ENCODE results near the gene PRKAR2B. TPM values are rescaled to one million over a fixed set of nuclear protein-coding genes. Genes with fewer than 3 reads are reported as not detected.

The PRKAR2B gene
- total RNA-seq, 2 experiments from 2014 or later = 0.93 to 1.4 TPM

DNA sequence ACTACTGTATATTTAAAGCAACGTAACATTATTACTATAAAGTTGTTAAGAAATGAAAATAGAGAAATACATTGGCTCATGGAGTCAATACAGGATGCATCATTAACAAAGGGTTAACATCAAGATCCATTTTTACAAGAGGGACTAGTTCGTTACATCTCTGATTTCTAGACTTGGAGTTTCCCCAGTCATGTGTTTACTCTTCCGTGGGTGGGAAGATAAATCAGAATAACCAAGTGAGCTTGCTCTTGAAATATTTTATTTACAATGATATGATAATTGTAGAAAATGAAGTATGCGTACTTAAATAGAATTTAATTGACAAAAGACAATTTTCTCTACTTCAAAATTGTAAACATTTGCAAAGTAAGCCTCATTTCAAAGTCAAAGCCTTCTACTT lies 1.0 kb upstream of the PRKAR2B start:
- Mint-ChIP-seq H3K9me3 (ENCODE audit: low read depth) (no peaks in the 10 kb centered on the region), H3K27ac (no peak overlapping the region), H3K27me3 (peaks cover 31% of the 10 kb centered on the region), H3K4me1 (peaks cover 15% of the 10 kb centered on the region), H3K36me3 (ENCODE audit: low read depth) (no peaks in the 10 kb centered on the region), H3K4me3 (no peak overlapping the region)
- ChIA-PET POLR2A (no interaction called here), CTCF (no interaction called here)
- DNase-seq (no peak), ATAC-seq (no peak)
- intact Hi-C loops (cut with DNase I, micrococcal nuclease) = no loop called here

DNA sequence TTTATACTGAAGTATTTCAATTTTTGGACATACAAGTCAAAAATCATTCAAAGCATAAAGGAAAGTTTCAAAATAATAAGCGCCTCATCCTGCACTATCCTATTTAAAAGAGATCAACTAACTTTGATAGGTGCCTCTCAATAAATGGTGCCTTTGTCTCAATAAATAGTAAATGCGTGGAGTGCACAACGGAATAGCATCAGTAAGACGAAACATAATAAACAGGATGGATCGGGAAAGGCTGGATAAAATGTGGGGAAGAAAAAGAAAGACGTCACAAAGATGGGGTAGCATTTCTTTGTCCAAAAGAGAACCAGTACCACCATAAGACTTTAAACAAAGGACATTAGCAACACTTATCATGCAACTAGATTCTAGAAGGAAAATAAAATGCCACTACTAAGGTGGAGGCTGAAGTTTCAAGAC lies 571 bp upstream of the PRKAR2B start:
- no peaks in the 10 kb centered on the region for H3K36me3 Mint-ChIP-seq (ENCODE audit: low read depth)
- ATAC-seq (no peak), DNase-seq (no peak)
- H3K4me1 Mint-ChIP-seq = peaks cover 15% of the 10 kb centered on the region
- H3K4me3 Mint-ChIP-seq = peak overlapping the region; percentile 69
- H3K27ac Mint-ChIP-seq = no peak overlapping the region
- H3K27me3 Mint-ChIP-seq = peaks cover 34% of the 10 kb centered on the region
- CTCF ChIA-PET = no interaction called here
- intact Hi-C loops (cut with DNase I, micrococcal nuclease) = loop anchor here in 1 of 2 experiments (1.0 kb wide), 1 partner anchor 251 kb away; no protein-coding TSS in a partner anchor
- no peaks in the 10 kb centered on the region for H3K9me3 Mint-ChIP-seq (ENCODE audit: low read depth)
- POLR2A ChIA-PET = no interaction called here

DNA sequence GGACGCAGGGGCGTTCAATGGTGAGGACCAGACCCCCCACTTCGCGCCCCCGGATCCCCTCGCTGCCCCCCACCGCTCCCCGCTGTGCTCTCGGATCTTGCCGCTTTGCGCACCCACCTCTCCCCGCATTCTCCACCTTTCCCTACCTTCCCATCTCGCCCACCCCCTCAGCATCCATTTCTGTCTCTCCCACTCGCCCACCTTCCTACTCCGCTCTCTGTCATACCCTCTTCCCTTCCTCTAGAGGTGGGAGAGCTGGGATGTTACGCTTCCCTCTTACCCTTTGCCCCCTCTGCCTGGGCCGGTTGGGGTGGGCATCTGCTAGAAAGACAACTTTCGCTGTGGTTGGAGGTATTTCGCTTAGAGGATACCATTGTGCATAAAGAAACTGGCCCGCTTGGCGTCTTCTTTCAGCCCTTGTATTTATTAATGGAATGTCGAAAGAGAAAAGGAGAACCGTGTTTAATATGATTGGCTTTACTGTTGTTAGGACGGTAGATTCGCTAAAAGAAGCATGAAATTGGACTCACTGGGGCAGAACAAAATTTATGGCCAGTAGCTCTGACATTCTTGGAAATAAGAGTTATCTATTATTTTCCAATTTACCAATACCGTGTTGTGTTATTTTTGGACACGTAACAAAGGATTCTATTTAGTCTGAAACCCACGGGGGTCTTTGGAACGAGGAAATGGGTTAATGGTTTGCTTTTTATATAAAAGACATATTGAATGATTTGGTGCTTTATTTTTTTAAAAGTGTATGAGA lies 873 bp downstream of the PRKAR2B start:
- POLR2A ChIA-PET = no interaction called here
- H3K4me3 Mint-ChIP-seq = peak overlapping the region; percentile 69

DNA sequence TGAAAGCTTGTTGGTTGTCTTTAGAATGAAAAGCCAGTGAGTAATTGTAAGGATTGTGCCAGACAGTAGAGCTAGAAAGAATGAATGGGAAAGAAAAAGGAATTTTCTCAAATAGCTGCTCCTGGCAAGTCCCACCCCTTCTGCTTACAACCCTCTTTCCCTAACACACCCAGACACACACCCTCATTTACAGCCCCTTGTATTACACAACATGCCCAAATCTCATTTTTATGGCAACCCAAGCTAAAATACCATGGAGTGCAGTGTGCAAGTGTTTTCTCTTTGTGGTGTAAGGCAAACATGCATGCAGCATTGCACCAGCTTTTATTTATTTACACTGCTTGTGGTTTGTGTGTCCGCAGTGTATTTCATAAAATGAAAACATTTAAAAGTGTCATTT lies 1.5 kb downstream of the PRKAR2B start:
- DNase-seq = no peak

More for the DNA sequence above, 873 bp downstream of the PRKAR2B start:
- H3K27ac Mint-ChIP-seq = no peak overlapping the region
- H3K4me1 Mint-ChIP-seq = peaks cover 12% of the 10 kb centered on the region
- ATAC-seq (no peak), DNase-seq (no peak)
- H3K36me3 Mint-ChIP-seq (ENCODE audit: low read depth) = no peaks in the 10 kb centered on the region
- CTCF ChIA-PET = interaction anchor here (1.2 kb wide), 1 partner anchor 252 kb away, joined by 6 read pairs; no protein-coding TSS in a partner anchor
- H3K9me3 Mint-ChIP-seq (ENCODE audit: low read depth) = no peaks in the 10 kb centered on the region
- intact Hi-C loops (cut with DNase I, micrococcal nuclease) = no loop called here
- H3K27me3 Mint-ChIP-seq = peaks cover 34% of the 10 kb centered on the region

DNA sequence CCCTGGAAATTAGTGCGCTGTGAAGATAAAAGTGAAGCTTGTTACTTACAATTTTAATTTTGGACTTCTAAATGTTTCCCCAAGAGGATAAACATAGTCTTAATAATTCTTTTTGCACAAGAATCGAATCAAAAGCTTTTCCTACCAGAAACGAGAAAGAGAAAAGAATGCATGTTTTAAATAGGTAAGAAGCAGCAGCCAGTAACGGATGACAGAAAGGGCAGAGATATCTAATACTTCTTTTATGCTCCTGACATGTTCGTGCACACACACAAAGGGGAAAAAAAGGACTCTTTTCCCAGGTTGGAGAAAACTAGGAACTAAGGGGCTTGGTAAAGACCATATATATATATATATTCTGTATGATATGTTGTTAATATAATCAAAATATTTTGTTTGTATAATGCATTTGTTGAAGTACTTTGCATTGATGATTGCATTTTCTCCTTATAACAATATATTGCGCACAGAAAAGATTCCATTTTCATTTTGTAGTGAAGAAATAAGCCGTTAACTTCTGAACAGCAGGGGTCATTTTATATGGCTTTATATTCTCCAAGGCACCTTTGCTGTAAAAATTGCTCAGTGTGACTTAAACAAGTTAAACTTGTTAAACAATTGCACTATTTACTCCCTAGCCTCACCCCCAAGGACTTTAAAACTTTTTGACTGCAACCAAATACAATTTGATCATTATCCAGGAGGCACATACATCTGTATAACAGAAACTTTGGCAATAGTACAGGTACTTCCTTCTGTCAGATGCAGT lies 2.2 kb downstream of the PRKAR2B start:
- POLR2A ChIA-PET = interaction anchor here (0.6 kb wide), 1 partner anchor 697 kb away, joined by 3 read pairs; no protein-coding TSS in a partner anchor
- CTCF ChIA-PET = no interaction called here
- peaks cover 34% of the 10 kb centered on the region for H3K27me3 Mint-ChIP-seq

More for the DNA sequence above, 1.5 kb downstream of the PRKAR2B start:
- Mint-ChIP-seq H3K27me3 (peaks cover 34% of the 10 kb centered on the region), H3K9me3 (ENCODE audit: low read depth) (no peaks in the 10 kb centered on the region), H3K4me3 (peak overlapping the region; percentile 69), H3K36me3 (ENCODE audit: low read depth) (no peaks in the 10 kb centered on the region), H3K27ac (no peak overlapping the region), H3K4me1 (peaks cover 12% of the 10 kb centered on the region)
- ChIA-PET CTCF (interaction anchor here (1.2 kb wide), 1 partner anchor 253 kb away, joined by 6 read pairs; no protein-coding TSS in a partner anchor), POLR2A (no interaction called here)
- ATAC-seq = no peak
- intact Hi-C loops (cut with DNase I, micrococcal nuclease) = no loop called here

DNA sequence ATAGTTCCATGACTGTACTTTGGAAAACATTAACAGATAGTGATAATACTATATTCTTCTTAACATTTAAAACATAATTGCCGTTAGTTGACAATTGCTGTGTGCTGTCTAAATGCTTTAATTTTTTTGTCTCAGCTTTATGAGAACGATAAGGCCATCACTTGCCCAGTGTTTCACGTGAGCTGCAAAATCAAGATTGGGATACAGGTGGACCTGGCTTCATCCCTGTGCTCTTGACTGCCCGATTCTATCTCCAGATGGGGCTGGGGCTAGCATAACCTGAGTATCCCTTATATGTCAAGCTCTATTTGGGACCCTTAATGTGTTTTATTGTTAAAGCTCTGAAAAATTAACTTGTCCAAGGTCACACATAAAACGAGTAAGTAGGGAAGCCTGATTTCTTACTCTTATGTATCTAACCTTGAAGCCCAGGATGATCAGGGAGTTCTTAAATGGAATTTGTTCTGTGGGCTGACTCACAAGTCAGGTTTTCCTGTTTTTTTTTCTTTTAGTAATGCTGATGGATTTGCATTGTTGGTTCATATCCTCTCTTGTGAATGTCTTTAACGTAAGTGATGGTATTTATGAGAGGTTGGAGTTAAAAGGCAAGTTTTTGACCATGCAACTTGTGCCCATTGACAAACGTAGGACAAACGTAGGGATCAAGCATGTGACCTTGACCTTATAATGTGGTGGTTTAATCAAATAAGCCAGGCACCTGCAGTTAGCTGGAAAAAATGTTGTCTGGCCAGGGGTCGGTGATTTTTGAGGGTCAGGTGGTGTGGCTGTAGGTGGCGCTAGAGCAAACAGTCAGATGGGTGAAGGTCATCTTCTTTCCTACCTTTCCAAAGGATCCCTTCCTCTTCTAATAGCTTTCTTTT lies 3.6 kb downstream of the PRKAR2B start:
- Mint-ChIP-seq H3K27me3 (peaks cover 34% of the 10 kb centered on the region), H3K4me3 (no peak overlapping the region), H3K4me1 (peaks cover 19% of the 10 kb centered on the region), H3K9me3 (ENCODE audit: low read depth) (no peaks in the 10 kb centered on the region), H3K27ac (no peak overlapping the region), H3K36me3 (ENCODE audit: low read depth) (no peaks in the 10 kb centered on the region)
- ATAC-seq (no peak), DNase-seq (no peak)
- intact Hi-C loops (cut with DNase I, micrococcal nuclease) = no loop called here
- ChIA-PET POLR2A (interaction anchor here (0.6 kb wide), 2 partner anchors 75 to 1530 kb away, joined by 3 read pairs; no protein-coding TSS in a partner anchor), CTCF (interaction anchor here (0.6 to 1.9 kb wide), 4 partner anchors 15 to 1290 kb away, joined by 3 to 7 read pairs (median 4); no protein-coding TSS in a partner anchor)

More for the DNA sequence above, 2.2 kb downstream of the PRKAR2B start:
- H3K4me1 Mint-ChIP-seq = peaks cover 18% of the 10 kb centered on the region
- no peak for ATAC-seq
- intact Hi-C loops (cut with DNase I, micrococcal nuclease) = no loop called here
- no peak overlapping the region for H3K27ac Mint-ChIP-seq
- H3K4me3 Mint-ChIP-seq = no peak overlapping the region
- H3K36me3 Mint-ChIP-seq (ENCODE audit: low read depth) = no peaks in the 10 kb centered on the region
- no peaks in the 10 kb centered on the region for H3K9me3 Mint-ChIP-seq (ENCODE audit: low read depth)
- DNase-seq = no peak

DNA sequence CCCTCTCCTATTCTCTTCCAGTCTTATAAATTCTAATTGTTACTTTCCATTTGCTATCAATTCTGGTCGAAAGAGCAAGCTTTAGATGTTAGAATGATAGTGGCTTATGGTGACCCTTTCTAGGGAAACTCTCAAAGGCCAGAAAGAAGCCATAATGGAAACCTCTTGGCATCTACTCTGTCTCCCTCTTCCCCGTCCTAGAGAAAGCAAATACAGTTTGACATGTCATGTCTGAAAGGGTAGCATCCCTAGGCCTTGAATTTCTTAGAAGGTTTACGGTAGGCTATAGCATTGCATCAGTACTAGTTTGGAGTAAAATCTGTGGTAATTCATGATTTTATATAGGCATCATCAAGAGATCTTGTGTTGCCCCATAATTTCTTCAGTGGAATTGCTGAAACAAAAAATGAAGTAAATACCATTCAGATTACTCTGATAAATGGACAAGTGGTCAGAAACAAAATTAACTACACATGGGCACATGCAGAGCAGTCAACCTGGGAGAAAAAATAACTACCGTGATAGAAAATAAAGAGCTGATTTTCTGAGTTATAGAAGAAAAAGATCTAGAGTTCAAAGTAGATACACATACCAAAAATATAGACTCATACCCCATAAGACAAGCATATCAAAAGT lies 4.4 kb downstream of the PRKAR2B start:
- ATAC-seq (no peak), DNase-seq (no peak)
- H3K4me3 Mint-ChIP-seq = no peak overlapping the region
- CTCF ChIA-PET = interaction anchor here (1.7 to 1.9 kb wide), 2 partner anchors 11 to 104 kb away, joined by 6 to 7 read pairs; no protein-coding TSS in a partner anchor
- intact Hi-C loops (cut with DNase I, micrococcal nuclease) = no loop called here
- no peaks in the 10 kb centered on the region for H3K9me3 Mint-ChIP-seq (ENCODE audit: low read depth)
- H3K27ac Mint-ChIP-seq = no peak overlapping the region
- H3K4me1 Mint-ChIP-seq = peaks cover 18% of the 10 kb centered on the region
- H3K27me3 Mint-ChIP-seq = peaks cover 33% of the 10 kb centered on the region
- H3K36me3 Mint-ChIP-seq (ENCODE audit: low read depth) = no peaks in the 10 kb centered on the region
- POLR2A ChIA-PET = interaction anchor here (0.6 kb wide), 1 partner anchor 1530 kb away, joined by 3 read pairs; no protein-coding TSS in a partner anchor

DNA sequence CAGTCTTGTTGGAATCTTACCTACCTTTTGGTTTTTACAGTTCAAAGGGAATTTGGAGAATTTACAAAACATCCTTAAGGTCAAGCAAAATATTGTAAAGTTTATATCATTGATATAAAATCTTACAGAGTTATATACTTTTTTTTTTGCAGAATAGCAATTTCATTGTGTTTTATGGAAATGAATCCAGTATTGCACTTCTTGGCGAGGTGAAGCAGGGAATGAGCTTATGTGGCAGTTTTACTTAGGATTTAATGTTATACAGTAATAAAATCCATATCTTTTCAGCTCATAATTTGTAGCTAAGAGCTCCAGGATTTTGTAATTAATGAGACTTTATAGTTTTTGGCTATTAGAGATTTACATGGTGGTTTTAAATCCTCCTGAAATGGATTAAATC lies 5.0 kb downstream of the PRKAR2B start:
- intact Hi-C loops (cut with DNase I, micrococcal nuclease) = no loop called here
- Mint-ChIP-seq H3K27ac (no peak overlapping the region), H3K9me3 (ENCODE audit: low read depth) (no peaks in the 10 kb centered on the region), H3K4me3 (no peak overlapping the region), H3K4me1 (peaks cover 16% of the 10 kb centered on the region), H3K27me3 (peaks cover 31% of the 10 kb centered on the region), H3K36me3 (ENCODE audit: low read depth) (no peaks in the 10 kb centered on the region)
- ChIA-PET CTCF (interaction anchor here (1.7 to 1.9 kb wide), 2 partner anchors 12 to 103 kb away, joined by 6 to 7 read pairs; no protein-coding TSS in a partner anchor), POLR2A (interaction anchor here (0.7 kb wide), 1 partner anchor 1764 kb away, joined by 3 read pairs; no protein-coding TSS in a partner anchor)
- DNase-seq (no peak), ATAC-seq (no peak)

DNA sequence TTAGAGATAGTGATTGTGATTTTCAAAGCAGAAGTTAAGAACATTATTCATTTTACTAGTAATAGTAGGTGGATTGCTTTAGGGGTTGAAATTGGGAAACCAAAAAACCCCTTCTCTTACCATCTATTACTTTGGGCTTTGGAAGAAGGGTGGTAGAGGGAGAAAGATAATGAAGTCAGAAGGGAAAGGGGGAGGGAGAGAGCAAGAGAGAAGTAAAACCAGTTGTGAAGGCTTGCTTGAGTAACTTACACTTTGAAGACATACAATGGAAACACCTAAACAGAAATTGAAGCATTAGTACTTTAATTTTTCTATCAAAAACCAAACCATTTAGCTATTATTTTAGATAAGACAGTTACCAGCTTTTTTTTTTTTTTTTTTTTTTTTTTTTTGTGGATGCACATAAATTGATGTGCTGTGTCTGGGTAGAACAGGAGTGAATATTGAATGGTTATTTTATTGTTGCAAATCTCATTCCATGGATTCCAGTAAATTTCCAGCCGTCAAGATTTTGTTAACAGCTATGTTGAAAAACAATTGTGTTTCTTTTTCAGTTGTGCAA lies 5.5 kb downstream of the PRKAR2B start:
- no peaks in the 10 kb centered on the region for H3K36me3 Mint-ChIP-seq (ENCODE audit: low read depth)
- no peak for ATAC-seq
- intact Hi-C loops (cut with DNase I, micrococcal nuclease) = no loop called here
- no peak overlapping the region for H3K27ac Mint-ChIP-seq
- H3K27me3 Mint-ChIP-seq = peaks cover 31% of the 10 kb centered on the region
- peaks cover 16% of the 10 kb centered on the region for H3K4me1 Mint-ChIP-seq
- ChIA-PET CTCF (interaction anchor here (1.7 kb wide), 1 partner anchor 12 kb away, joined by 6 read pairs; no protein-coding TSS in a partner anchor), POLR2A (interaction anchor here (0.7 kb wide), 1 partner anchor 1765 kb away, joined by 3 read pairs; no protein-coding TSS in a partner anchor)
- no peak for DNase-seq
- H3K4me3 Mint-ChIP-seq = no peak overlapping the region
- H3K9me3 Mint-ChIP-seq (ENCODE audit: low read depth) = no peaks in the 10 kb centered on the region

DNA sequence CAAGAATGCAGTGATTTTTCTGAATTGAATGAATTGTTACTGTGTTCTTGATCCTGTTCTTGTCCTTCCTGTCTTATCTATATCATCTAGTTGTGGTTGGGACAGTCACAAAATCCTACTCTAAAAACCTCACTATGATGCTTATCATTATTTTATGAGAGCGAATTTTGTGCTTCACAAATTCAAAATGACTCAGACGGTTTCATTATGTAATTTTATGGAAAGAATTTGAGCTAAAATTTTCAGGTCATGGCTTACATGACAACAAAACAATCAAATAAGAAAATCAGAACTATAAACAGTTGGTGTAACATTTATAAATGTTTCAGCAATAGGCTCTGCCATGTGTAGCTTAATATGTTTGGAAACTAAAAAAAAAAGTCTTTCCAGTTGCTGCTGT lies 6.9 kb downstream of the PRKAR2B start:
- POLR2A ChIA-PET = no interaction called here
- no peak overlapping the region for H3K4me3 Mint-ChIP-seq
- no peaks in the 10 kb centered on the region for H3K36me3 Mint-ChIP-seq (ENCODE audit: low read depth)
- H3K27me3 Mint-ChIP-seq = peaks cover 22% of the 10 kb centered on the region
- peaks cover 7% of the 10 kb centered on the region for H3K4me1 Mint-ChIP-seq
- DNase-seq = no peak
- ATAC-seq = no peak
- H3K27ac Mint-ChIP-seq = no peak overlapping the region
- CTCF ChIA-PET = no interaction called here
- H3K9me3 Mint-ChIP-seq (ENCODE audit: low read depth) = no peaks in the 10 kb centered on the region
- intact Hi-C loops (cut with DNase I, micrococcal nuclease) = no loop called here
